ENCODE results near the gene UROC1.

The UROC1 gene

GRCh38 chr3:126495786-126496185, 21.8 kb downstream of the UROC1 start:
- FAIRE-seq (no peak), DNase-seq (ENCODE audit: insufficient read length) (no peak)
- no peak for TF ChIP-seq POLR2AphosphoS5 (IDR thresholded peaks at IDR 0.05; ENCODE audit: low read depth, low read length)
- no peak for TF ChIP-seq POLR2A (IDR thresholded peaks at IDR 0.05; ENCODE audit: low read depth, low read length)
- no peak for TF ChIP-seq TAF1 (IDR thresholded peaks at IDR 0.05; ENCODE audit: borderline replicate concordance, low read depth, low read length)

GRCh38 chr3:126494970-126495230, 22.7 kb downstream of the UROC1 start:
- FAIRE-seq, result no peak
- TF ChIP-seq POLR2A (IDR thresholded peaks at IDR 0.05; ENCODE audit: low read depth, low read length), result no peak
- no peak for TF ChIP-seq TAF1 (IDR thresholded peaks at IDR 0.05; ENCODE audit: borderline replicate concordance, low read depth, low read length)
- TF ChIP-seq POLR2AphosphoS5 (IDR thresholded peaks at IDR 0.05; ENCODE audit: low read depth, low read length), result no peak
- DNase-seq (ENCODE audit: insufficient read length), result no peak

- TF ChIP-seq TAF1 (IDR thresholded peaks at IDR 0.05; ENCODE audit: borderline replicate concordance, low read depth, low read length) (no peak), POLR2A (IDR thresholded peaks at IDR 0.05; ENCODE audit: low read depth, low read length) (no peak), POLR2AphosphoS5 (IDR thresholded peaks at IDR 0.05; ENCODE audit: low read depth, low read length) (no peak)
- FAIRE-seq (no peak), DNase-seq (ENCODE audit: insufficient read length) (no peak)
These were observed 23.2 kb downstream of the UROC1 start for GRCh38 chr3:126494204-126494969.

- no peak for FAIRE-seq
- no peak for DNase-seq (ENCODE audit: insufficient read length)
- no peak for TF ChIP-seq TAF1 (IDR thresholded peaks at IDR 0.05; ENCODE audit: borderline replicate concordance, low read depth, low read length)
- TF ChIP-seq POLR2AphosphoS5 (IDR thresholded peaks at IDR 0.05; ENCODE audit: low read depth, low read length), result no peak
- no peak for TF ChIP-seq POLR2A (IDR thresholded peaks at IDR 0.05; ENCODE audit: low read depth, low read length)
These were observed 23.8 kb downstream of the UROC1 start for GRCh38 chr3:126493739-126494138.

- TF ChIP-seq TAF1 (IDR thresholded peaks at IDR 0.05; ENCODE audit: borderline replicate concordance, low read depth, low read length), result no peak
- TF ChIP-seq POLR2A (IDR thresholded peaks at IDR 0.05; ENCODE audit: low read depth, low read length), result no peak
- no peak for TF ChIP-seq POLR2AphosphoS5 (IDR thresholded peaks at IDR 0.05; ENCODE audit: low read depth, low read length)
- FAIRE-seq, result no peak
- DNase-seq (ENCODE audit: insufficient read length), result no peak
These were observed 24.5 kb downstream of the UROC1 start for GRCh38 chr3:126493051-126493450.

GRCh38 chr3:126491221-126492013, 26.2 kb downstream of the UROC1 start:
- FAIRE-seq, result no peak
- no peak for TF ChIP-seq TAF1 (IDR thresholded peaks at IDR 0.05; ENCODE audit: borderline replicate concordance, low read depth, low read length)
- TF ChIP-seq POLR2A (IDR thresholded peaks at IDR 0.05; ENCODE audit: low read depth, low read length), result no peak
- no peak for TF ChIP-seq POLR2AphosphoS5 (IDR thresholded peaks at IDR 0.05; ENCODE audit: low read depth, low read length)
- DNase-seq (ENCODE audit: insufficient read length), result no peak

GRCh38 chr3:126490619-126491018, 27.0 kb downstream of the UROC1 start:
- FAIRE-seq, result no peak
- TF ChIP-seq TAF1 (IDR thresholded peaks at IDR 0.05; ENCODE audit: borderline replicate concordance, low read depth, low read length) (no peak), POLR2A (IDR thresholded peaks at IDR 0.05; ENCODE audit: low read depth, low read length) (no peak), POLR2AphosphoS5 (IDR thresholded peaks at IDR 0.05; ENCODE audit: low read depth, low read length) (no peak)
- DNase-seq (ENCODE audit: insufficient read length), result no peak

- TF ChIP-seq POLR2A (IDR thresholded peaks at IDR 0.05; ENCODE audit: low read depth, low read length), result no peak
- no peak for TF ChIP-seq TAF1 (IDR thresholded peaks at IDR 0.05; ENCODE audit: borderline replicate concordance, low read depth, low read length)
- TF ChIP-seq POLR2AphosphoS5 (IDR thresholded peaks at IDR 0.05; ENCODE audit: low read depth, low read length), result no peak
- FAIRE-seq, result no peak
- DNase-seq (ENCODE audit: insufficient read length), result no peak
These were observed 28.5 kb downstream of the UROC1 start for GRCh38 chr3:126488886-126489569.

GRCh38 chr3:126488185-126488584, 29.4 kb downstream of the UROC1 start:
- FAIRE-seq (no peak), DNase-seq (ENCODE audit: insufficient read length) (no peak)
- TF ChIP-seq POLR2A (IDR thresholded peaks at IDR 0.05; ENCODE audit: low read depth, low read length) (no peak), TAF1 (IDR thresholded peaks at IDR 0.05; ENCODE audit: borderline replicate concordance, low read depth, low read length) (no peak), POLR2AphosphoS5 (IDR thresholded peaks at IDR 0.05; ENCODE audit: low read depth, low read length) (no peak)

- FAIRE-seq (no peak), DNase-seq (ENCODE audit: insufficient read length) (no peak)
These were observed 30.3 kb downstream of the UROC1 start for GRCh38 chr3:126487151-126487771.

GRCh38 chr3:126486360-126486847, 31.2 kb downstream of the UROC1 start:
- no peak for DNase-seq (ENCODE audit: insufficient read length)

More at GRCh38 chr3:126487151-126487771, 30.3 kb downstream of the UROC1 start:
- TF ChIP-seq POLR2A (IDR thresholded peaks at IDR 0.05; ENCODE audit: low read depth, low read length) (no peak), POLR2AphosphoS5 (IDR thresholded peaks at IDR 0.05; ENCODE audit: low read depth, low read length) (no peak)

More at GRCh38 chr3:126486360-126486847, 31.2 kb downstream of the UROC1 start:
- FAIRE-seq, result no peak
- TF ChIP-seq POLR2AphosphoS5 (IDR thresholded peaks at IDR 0.05; ENCODE audit: low read depth, low read length), result no peak
- no peak for TF ChIP-seq TAF1 (IDR thresholded peaks at IDR 0.05; ENCODE audit: borderline replicate concordance, low read depth, low read length)
- TF ChIP-seq POLR2A (IDR thresholded peaks at IDR 0.05; ENCODE audit: low read depth, low read length), result no peak
